RWPE2 (cell line): ENCODE measurements around the gene LIN37.
"Not testable (repeated sequence)": the region's sequence is repeated elsewhere in the genome, so short reads cannot be mapped to it uniquely, and the experiment has no call there.

ENCODE experiments used
- ATAC-seq: fragments of 200-7000 bp; cut with Tn5 transposase; 3 replicates; pipeline ENCODE4 v1.9.1; 2021; ENCODE audit warnings: low read depth
- DNase-seq: peaks from one replicate; pipeline ENCODE4 v3.0.0-alpha.2; 2020; ENCODE audit warnings: low spot score
- H3K27ac ChIP-seq: fragments of 450-650 bp; 2 replicates; pipeline ENCODE4 v1.5.1; 2017; ENCODE audit warnings: mild to moderate bottlenecking; ENCODE audit not compliant: poor library complexity, severe bottlenecking
- H3K27me3 ChIP-seq: fragments of 250-450 bp; sonication (Bioruptor Pico); 2 replicates; pipeline ENCODE4 v1.5.1; 2021; ENCODE audit warnings: mild to moderate bottlenecking, moderate library complexity; ENCODE audit not compliant: insufficient read depth, poor library complexity, severe bottlenecking
- H3K36me3 ChIP-seq: fragments of 250-450 bp; sonication (Bioruptor Pico); 2 replicates; pipeline ENCODE4 v1.5.1; 2020; ENCODE audit warnings: low read depth, mild to moderate bottlenecking, moderate library complexity
- H3K4me1 ChIP-seq: fragments of 250-450 bp; sonication (Bioruptor Pico); 2 replicates; pipeline ENCODE4 v1.5.1; 2021; ENCODE audit warnings: mild to moderate bottlenecking, moderate library complexity; ENCODE audit not compliant: insufficient read depth, poor library complexity, severe bottlenecking
- H3K4me3 ChIP-seq: fragments of 250-450 bp; sonication (Bioruptor Pico); 2 replicates; pipeline ENCODE4 v1.5.1; 2021; ENCODE audit warnings: mild to moderate bottlenecking, moderate library complexity; ENCODE audit not compliant: severe bottlenecking
- H3K9me3 ChIP-seq: fragments of 250-450 bp; sonication (Bioruptor Pico); 2 replicates; pipeline ENCODE4 v1.5.1; 2021; ENCODE audit warnings: mild to moderate bottlenecking, moderate library complexity; ENCODE audit not compliant: severe bottlenecking
- TF ChIP-seq, protein P1 (sequence below): fragments of 450-650 bp; IDR thresholded peaks from one replicate; pipeline ENCODE4 v1.5.1; 2017; ENCODE audit warnings: mild to moderate bottlenecking, moderate library complexity; ENCODE audit not compliant: poor library complexity, severe bottlenecking

Gene LIN37

DNA sequence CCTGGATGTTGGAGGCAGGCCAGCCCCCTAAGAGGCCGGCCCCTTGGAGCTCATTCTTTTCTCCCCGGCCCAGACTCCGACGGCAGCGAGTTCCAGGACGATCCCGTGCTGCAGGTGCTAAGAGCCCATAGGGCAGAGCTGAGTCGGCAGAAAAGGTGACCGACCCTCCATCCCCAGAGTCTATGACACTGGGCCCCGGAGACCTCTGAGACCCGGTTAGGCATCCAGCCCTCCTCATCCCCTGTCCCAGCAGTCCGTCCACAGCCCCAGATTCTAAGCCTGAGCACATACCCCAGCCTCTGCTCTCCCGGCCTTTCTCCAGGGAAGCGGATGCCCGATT lies 19.7 kb downstream of the LIN37 start:
- peaks cover 18% of the 10 kb centered on the region for H3K36me3 ChIP-seq
- TF ChIP-seq, protein P1, sequence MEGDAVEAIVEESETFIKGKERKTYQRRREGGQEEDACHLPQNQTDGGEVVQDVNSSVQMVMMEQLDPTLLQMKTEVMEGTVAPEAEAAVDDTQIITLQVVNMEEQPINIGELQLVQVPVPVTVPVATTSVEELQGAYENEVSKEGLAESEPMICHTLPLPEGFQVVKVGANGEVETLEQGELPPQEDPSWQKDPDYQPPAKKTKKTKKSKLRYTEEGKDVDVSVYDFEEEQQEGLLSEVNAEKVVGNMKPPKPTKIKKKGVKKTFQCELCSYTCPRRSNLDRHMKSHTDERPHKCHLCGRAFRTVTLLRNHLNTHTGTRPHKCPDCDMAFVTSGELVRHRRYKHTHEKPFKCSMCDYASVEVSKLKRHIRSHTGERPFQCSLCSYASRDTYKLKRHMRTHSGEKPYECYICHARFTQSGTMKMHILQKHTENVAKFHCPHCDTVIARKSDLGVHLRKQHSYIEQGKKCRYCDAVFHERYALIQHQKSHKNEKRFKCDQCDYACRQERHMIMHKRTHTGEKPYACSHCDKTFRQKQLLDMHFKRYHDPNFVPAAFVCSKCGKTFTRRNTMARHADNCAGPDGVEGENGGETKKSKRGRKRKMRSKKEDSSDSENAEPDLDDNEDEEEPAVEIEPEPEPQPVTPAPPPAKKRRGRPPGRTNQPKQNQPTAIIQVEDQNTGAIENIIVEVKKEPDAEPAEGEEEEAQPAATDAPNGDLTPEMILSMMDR = no peak
- peaks cover 2% of the 10 kb centered on the region for H3K9me3 ChIP-seq
- no peaks in the 10 kb centered on the region for H3K4me1 ChIP-seq
- H3K27ac ChIP-seq = no peak overlapping the region
- peak; percentile 40 for DNase-seq
- ATAC-seq = no peak
- H3K27me3 ChIP-seq = no peaks in the 10 kb centered on the region
- H3K4me3 ChIP-seq = no peak overlapping the region

DNA sequence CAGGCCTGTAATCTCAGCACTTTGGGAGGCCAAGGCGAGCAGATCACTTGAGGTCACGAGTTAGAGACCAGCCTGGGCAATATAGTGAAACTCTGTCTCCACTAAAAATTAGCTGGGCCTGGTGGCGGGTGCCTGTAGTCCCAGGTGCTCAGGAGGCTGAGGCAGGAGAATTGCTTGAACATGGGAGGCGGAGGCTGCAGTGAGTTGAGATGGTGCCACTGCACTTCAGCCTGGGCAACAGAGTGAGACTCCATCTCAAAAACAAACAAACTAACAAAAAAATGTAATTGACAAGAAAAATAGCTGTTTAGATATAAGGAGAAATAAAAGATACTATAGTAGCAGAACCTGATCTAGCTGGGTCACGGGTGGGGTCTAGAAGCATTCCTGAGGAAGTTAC lies 24.0 kb downstream of the LIN37 start:
- DNase-seq, H3K27ac ChIP-seq, H3K9me3 ChIP-seq, H3K4me1 ChIP-seq, H3K36me3 ChIP-seq, H3K27me3 ChIP-seq, ATAC-seq, H3K4me3 ChIP-seq: not testable (repeated sequence)

DNA sequence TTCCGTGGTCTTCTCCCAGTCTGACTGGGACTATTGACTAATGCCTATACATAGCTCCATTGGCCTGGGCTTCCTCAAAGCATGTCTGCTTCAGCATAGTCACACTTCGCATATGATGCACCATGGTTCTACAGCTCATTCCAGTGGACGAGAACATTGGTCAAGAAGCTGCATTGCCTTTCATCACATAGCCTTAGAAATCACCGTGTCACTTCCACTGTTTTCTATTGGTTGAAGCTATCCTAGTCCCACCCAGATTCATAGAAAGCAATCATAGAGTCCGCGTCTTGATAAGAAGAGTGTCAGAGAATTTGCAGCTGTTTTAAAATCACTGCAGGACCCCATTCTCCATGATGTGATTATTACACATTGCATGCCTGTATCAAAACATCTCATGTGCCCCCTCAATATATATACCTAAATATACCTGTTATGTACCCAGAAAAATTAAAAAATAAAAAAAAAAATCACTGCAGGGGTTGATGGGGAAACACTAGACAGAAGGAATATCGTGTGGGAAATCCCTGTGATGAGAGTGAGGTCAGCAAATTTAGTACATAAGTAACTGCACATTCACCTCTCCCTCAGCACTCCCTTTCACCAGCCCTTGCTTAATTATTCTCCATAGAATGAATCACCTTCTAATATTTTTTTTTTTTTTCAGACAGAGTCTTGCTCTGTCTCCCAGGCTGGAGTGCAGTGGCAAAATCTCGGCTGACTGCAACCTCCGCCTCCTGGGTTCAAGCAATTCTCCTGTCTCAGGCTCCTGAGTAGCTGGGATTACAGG lies 24.8 kb downstream of the LIN37 start:
- DNase-seq (no peak), ATAC-seq (no peak)
- Histone ChIP-seq H3K9me3 (peaks cover 2% of the 10 kb centered on the region), H3K4me1 (peaks cover 3% of the 10 kb centered on the region), H3K36me3 (no peaks in the 10 kb centered on the region), H3K27ac (no peak overlapping the region), H3K27me3 (no peaks in the 10 kb centered on the region), H3K4me3 (no peak overlapping the region)
- TF ChIP-seq, protein P1 = no peak

DNA sequence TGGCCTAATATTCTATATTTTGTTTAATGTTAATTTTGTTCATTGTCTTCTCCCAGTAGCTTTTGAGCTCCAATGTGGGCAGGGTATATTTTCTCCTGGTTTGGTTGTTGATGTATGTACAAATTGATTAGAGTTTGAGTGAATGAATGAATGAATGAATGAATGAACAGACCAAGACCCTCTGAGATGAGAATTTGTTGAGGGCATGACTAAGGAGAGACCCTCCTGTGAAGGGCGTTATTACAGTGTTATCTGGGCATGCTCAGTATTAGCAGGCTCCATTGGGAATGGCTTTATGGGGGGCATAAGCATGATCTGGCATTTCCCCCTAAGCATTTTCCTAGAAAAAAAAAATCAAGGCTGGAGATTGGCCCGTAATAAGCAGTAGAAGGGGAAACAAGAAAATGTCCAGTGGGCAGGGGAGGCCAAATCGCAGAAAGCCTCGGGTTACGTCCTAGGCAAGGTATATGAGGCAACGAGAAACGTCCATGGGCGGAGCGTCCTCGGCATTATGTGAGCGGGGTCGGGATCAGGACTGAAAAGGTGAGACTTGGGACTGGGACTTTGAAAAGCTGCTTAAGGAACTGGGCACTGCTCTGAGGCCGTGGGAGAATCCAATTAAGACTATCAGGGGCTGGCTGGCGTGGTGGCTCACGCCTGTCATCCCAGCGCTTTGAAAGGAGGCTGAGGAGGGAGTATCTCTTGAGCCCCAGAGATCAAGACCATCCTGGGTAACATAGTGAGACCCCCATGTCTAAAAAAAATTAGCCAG lies 26.1 kb downstream of the LIN37 start:
- ATAC-seq (no peak), DNase-seq (no peak)
- peak overlapping the region; percentile 63 for H3K4me3 ChIP-seq
- no peak overlapping the region for H3K27ac ChIP-seq
- no peaks in the 10 kb centered on the region for H3K27me3 ChIP-seq
- peaks cover 3% of the 10 kb centered on the region for H3K4me1 ChIP-seq
- TF ChIP-seq, protein P1 = no peak
- H3K9me3 ChIP-seq = peaks cover 2% of the 10 kb centered on the region
- no peaks in the 10 kb centered on the region for H3K36me3 ChIP-seq

DNA sequence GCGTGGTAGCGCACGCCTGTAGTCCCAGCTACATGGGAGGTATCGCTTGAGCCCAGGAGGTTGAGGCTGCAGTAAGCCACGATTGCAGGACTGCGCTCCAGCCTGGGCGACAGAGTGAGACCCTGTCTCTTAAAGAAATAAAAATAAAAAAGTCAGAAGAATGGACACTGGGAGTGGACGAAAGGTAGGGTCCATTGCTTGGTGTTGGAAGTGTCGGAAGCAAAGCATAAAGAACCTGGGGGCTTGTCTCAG lies 26.6 kb downstream of the LIN37 start:
- Histone ChIP-seq H3K4me1 (peaks cover 3% of the 10 kb centered on the region), H3K27ac (no peak overlapping the region), H3K9me3 (peaks cover 2% of the 10 kb centered on the region), H3K27me3 (no peaks in the 10 kb centered on the region), H3K4me3 (peak overlapping the region; percentile 63), H3K36me3 (no peaks in the 10 kb centered on the region)
- DNase-seq = no peak
- no peak for ATAC-seq
- TF ChIP-seq, protein P1 = no peak
